ENCODE data around the gene LSM3. TPM values are rescaled to one million over a fixed set of nuclear protein-coding genes. Genes with fewer than 3 reads are reported as not detected.

Gene LSM3
- total and polyA plus RNA-seq, 9 of the 15 experiments (the other 6 are each of a cell fraction or from before 2014, with no cell fraction given), result 33.8 to 203 (median 61.2) TPM

- Histone ChIP-seq H3K27ac (ENCODE audit: extremely low read depth, low read depth, low read length) (peak overlapping the region; percentile 29; the same call in 2 of the 3 replicates), H3K79me2 (ENCODE audit: control insufficient read depth, insufficient read depth, low read length) (no peaks in the 10 kb centered on the region), H3K4me2 (ENCODE audit: insufficient read depth, low read length) (no peak overlapping the region), H3K4me3 (no peak overlapping the region), H3K4me1 (replicated peaks in 1 of 2; ENCODE audit: control insufficient read depth in 2 of 2, insufficient read depth in 2 of 2, low read length in 2 of 2) (peaks cover 9 to 13% of the 10 kb centered on the region in 2 experiments; a peak in 4 of 5 replicates), H2AFZ (ENCODE audit: low read depth, low read length) (peak overlapping the region; percentile 78), H3K36me3 (ENCODE audit: control insufficient read depth, insufficient read depth, low read length) (no peaks in the 10 kb centered on the region), H3K27me3 (ENCODE audit: control insufficient read depth in 2 of 2, insufficient read depth in 2 of 2, low read length in 2 of 2) (no peaks in the 10 kb centered on the region), H3K9me3 (replicated peaks; ENCODE audit: control insufficient read depth, insufficient read depth, low read depth, low read length) (peaks cover 3% of the 10 kb centered on the region; the same call in 1 of the 2 replicates), H4K20me1 (replicated peaks; ENCODE audit: control insufficient read depth, insufficient read depth, low read length) (no peaks in the 10 kb centered on the region), H3K9ac (ENCODE audit: insufficient read depth in 1 of 2, low read depth in 2 of 2, low read length in 2 of 2) (peak overlapping the region in 1 of 2 experiments; percentile 32; a peak in 1 of 4 replicates), H3K9me1 (ENCODE audit: control insufficient read depth, insufficient read depth, low read length) (no peaks in the 10 kb centered on the region)
- no TSS peak for BruUV-seq (replicated peaks)
- no peak for FAIRE-seq
- WGBS (ENCODE audit: insufficient coverage, low coverage, missing lambda C conversion rate), result 64% methylated on average over 12 of the region's 12 CpGs
- DNase-seq (ENCODE audit: extremely low read depth in 1 of 4, low spot score in 3 of 4), result no peak
- ChIA-PET POLR2A (interaction anchor here (0.6 to 1.9 kb wide), 5 partner anchors 10 to 39 kb away, joined by 3 to 11 read pairs (median 3); no protein-coding TSS in a partner anchor), CTCF (ENCODE audit: low intra/inter-chr PET ratio) (no interaction called here)
- in situ Hi-C loops (cut with MboI), result no loop called here
- intact Hi-C loops (cut with micrococcal nuclease), result no loop called here
- peak; percentile 43 for ATAC-seq
- TF ChIP-seq, protein P1, sequence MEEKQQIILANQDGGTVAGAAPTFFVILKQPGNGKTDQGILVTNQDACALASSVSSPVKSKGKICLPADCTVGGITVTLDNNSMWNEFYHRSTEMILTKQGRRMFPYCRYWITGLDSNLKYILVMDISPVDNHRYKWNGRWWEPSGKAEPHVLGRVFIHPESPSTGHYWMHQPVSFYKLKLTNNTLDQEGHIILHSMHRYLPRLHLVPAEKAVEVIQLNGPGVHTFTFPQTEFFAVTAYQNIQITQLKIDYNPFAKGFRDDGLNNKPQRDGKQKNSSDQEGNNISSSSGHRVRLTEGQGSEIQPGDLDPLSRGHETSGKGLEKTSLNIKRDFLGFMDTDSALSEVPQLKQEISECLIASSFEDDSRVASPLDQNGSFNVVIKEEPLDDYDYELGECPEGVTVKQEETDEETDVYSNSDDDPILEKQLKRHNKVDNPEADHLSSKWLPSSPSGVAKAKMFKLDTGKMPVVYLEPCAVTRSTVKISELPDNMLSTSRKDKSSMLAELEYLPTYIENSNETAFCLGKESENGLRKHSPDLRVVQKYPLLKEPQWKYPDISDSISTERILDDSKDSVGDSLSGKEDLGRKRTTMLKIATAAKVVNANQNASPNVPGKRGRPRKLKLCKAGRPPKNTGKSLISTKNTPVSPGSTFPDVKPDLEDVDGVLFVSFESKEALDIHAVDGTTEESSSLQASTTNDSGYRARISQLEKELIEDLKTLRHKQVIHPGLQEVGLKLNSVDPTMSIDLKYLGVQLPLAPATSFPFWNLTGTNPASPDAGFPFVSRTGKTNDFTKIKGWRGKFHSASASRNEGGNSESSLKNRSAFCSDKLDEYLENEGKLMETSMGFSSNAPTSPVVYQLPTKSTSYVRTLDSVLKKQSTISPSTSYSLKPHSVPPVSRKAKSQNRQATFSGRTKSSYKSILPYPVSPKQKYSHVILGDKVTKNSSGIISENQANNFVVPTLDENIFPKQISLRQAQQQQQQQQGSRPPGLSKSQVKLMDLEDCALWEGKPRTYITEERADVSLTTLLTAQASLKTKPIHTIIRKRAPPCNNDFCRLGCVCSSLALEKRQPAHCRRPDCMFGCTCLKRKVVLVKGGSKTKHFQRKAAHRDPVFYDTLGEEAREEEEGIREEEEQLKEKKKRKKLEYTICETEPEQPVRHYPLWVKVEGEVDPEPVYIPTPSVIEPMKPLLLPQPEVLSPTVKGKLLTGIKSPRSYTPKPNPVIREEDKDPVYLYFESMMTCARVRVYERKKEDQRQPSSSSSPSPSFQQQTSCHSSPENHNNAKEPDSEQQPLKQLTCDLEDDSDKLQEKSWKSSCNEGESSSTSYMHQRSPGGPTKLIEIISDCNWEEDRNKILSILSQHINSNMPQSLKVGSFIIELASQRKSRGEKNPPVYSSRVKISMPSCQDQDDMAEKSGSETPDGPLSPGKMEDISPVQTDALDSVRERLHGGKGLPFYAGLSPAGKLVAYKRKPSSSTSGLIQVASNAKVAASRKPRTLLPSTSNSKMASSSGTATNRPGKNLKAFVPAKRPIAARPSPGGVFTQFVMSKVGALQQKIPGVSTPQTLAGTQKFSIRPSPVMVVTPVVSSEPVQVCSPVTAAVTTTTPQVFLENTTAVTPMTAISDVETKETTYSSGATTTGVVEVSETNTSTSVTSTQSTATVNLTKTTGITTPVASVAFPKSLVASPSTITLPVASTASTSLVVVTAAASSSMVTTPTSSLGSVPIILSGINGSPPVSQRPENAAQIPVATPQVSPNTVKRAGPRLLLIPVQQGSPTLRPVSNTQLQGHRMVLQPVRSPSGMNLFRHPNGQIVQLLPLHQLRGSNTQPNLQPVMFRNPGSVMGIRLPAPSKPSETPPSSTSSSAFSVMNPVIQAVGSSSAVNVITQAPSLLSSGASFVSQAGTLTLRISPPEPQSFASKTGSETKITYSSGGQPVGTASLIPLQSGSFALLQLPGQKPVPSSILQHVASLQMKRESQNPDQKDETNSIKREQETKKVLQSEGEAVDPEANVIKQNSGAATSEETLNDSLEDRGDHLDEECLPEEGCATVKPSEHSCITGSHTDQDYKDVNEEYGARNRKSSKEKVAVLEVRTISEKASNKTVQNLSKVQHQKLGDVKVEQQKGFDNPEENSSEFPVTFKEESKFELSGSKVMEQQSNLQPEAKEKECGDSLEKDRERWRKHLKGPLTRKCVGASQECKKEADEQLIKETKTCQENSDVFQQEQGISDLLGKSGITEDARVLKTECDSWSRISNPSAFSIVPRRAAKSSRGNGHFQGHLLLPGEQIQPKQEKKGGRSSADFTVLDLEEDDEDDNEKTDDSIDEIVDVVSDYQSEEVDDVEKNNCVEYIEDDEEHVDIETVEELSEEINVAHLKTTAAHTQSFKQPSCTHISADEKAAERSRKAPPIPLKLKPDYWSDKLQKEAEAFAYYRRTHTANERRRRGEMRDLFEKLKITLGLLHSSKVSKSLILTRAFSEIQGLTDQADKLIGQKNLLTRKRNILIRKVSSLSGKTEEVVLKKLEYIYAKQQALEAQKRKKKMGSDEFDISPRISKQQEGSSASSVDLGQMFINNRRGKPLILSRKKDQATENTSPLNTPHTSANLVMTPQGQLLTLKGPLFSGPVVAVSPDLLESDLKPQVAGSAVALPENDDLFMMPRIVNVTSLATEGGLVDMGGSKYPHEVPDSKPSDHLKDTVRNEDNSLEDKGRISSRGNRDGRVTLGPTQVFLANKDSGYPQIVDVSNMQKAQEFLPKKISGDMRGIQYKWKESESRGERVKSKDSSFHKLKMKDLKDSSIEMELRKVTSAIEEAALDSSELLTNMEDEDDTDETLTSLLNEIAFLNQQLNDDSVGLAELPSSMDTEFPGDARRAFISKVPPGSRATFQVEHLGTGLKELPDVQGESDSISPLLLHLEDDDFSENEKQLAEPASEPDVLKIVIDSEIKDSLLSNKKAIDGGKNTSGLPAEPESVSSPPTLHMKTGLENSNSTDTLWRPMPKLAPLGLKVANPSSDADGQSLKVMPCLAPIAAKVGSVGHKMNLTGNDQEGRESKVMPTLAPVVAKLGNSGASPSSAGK (IDR thresholded peaks at IDR 0.05), result peak; percentile 87
- no peak for TF ChIP-seq HCFC1 (IDR thresholded peaks at IDR 0.05; ENCODE audit: low read depth, low read length)
- TF ChIP-seq ZNF75A (CRISPR knock-in tag; IDR thresholded peaks at IDR 0.05), result no peak
- TF ChIP-seq CBX3 (IDR thresholded peaks at IDR 0.05; ENCODE audit: borderline replicate concordance in 1 of 2, low read length in 2 of 2), result no peak; a peak in 1 of 3 replicates
- TF ChIP-seq PYGO2 (tag; IDR thresholded peaks at IDR 0.05), result 0 out of 2 replicates have a peak, but pooled peaks have one; percentile 45
- no peak for TF ChIP-seq ZNF224 (CRISPR knock-in tag; IDR thresholded peaks at IDR 0.05)
- TF ChIP-seq ARID3A (IDR thresholded peaks at IDR 0.05; ENCODE audit: borderline replicate concordance, low read depth, low read length), result no peak
- TF ChIP-seq C11orf30 (IDR thresholded peaks at IDR 0.05; ENCODE audit: low read depth), result peak; percentile 27; the same call in 1 of the 2 replicates
Observed at GRCh38 chr3:14242490-14243311, 64.1 kb downstream of the LSM3 start.

Measured in K562 (cell line).